Hepatocyte (in vitro differentiated cells): ENCODE data around the gene CD7. TPM values are rescaled to one million over a fixed set of nuclear protein-coding genes. Genes with fewer than 3 reads are reported as not detected.

Experiments used
- DNase-seq: peaks from one replicate; pipeline ENCODE4 v3.0.0-alpha.2; 2016; ENCODE audit warnings: low spot score
- H2AFZ ChIP-seq: fragments of 200-600 bp; sonication (generic); 2 replicates; pipeline ENCODE4 v1.6.0; 2016; ENCODE audit warnings: antibody characterized with exemption, mild to moderate bottlenecking
- H3K27ac ChIP-seq: fragments of 200-600 bp; sonication (generic); 2 replicates; pipeline ENCODE4 v1.5.1; 2016; ENCODE audit warnings: mild to moderate bottlenecking
- H3K27me3 ChIP-seq: fragments of 200-600 bp; sonication (generic); 2 replicates; pipeline ENCODE4 v1.6.1; 2016
- H3K36me3 ChIP-seq: fragments of 200-600 bp; sonication (generic); replicated peaks from 2 replicates; pipeline ENCODE4 v1.5.1; 2016; ENCODE audit warnings: low read depth; ENCODE audit not compliant: insufficient read depth
- H3K4me1 ChIP-seq: fragments of 200-600 bp; sonication (generic); 2 replicates; pipeline ENCODE4 v1.5.1; 2016; ENCODE audit warnings: mild to moderate bottlenecking, moderate library complexity; ENCODE audit not compliant: insufficient read depth
- H3K4me2 ChIP-seq: fragments of 200-600 bp; sonication (generic); 2 replicates; pipeline ENCODE4 v1.6.0; 2016
- H3K4me3 ChIP-seq: fragments of 200-600 bp; sonication (generic); 2 replicates; pipeline ENCODE4 v1.5.1; 2016; ENCODE audit warnings: mild to moderate bottlenecking
- H3K79me2 ChIP-seq: fragments of 200-600 bp; sonication (generic); 2 replicates; pipeline ENCODE4 v1.6.0; 2017; ENCODE audit warnings: mild to moderate bottlenecking
- H3K9me2 ChIP-seq: fragments of 200-600 bp; sonication (generic); replicated peaks from 2 replicates; pipeline ENCODE4 v1.6.0; 2017; ENCODE audit warnings: mild to moderate bottlenecking; ENCODE audit not compliant: insufficient read depth
- H3K9me3 ChIP-seq: fragments of 200-600 bp; sonication (generic); 2 replicates; pipeline ENCODE4 v1.5.1; 2016; ENCODE audit warnings: low read depth, mild to moderate bottlenecking
- H4K20me1 ChIP-seq: fragments of 200-600 bp; sonication (generic); 2 replicates; pipeline ENCODE4 v1.6.0; 2016; ENCODE audit warnings: mild to moderate bottlenecking; ENCODE audit not compliant: insufficient read depth, poor library complexity, severe bottlenecking
- CTCF ChIP-seq: fragments of 200-600 bp; sonication (generic); IDR thresholded peaks from 2 replicates; pipeline ENCODE4 v1.5.1; 2016; ENCODE audit warnings: antibody characterized with exemption, mild to moderate bottlenecking; ENCODE audit not compliant: poor library complexity
- EZH2 ChIP-seq: fragments of 200-600 bp; sonication (generic); IDR thresholded peaks from 2 replicates; pipeline ENCODE4 v1.6.1; 2016; ENCODE audit warnings: antibody characterized with exemption, mild to moderate bottlenecking, borderline replicate concordance
- EZH2phosphoT487 ChIP-seq: fragments of 200-600 bp; sonication (generic); IDR thresholded peaks from one replicate; pipeline ENCODE4 v1.6.1; 2018; ENCODE audit warnings: antibody characterized with exemption, mild to moderate bottlenecking, low read depth, moderate library complexity; ENCODE audit not compliant: unreplicated experiment, severe bottlenecking
- WGBS: methylation state at CpG from one replicate; pipeline ENCODE4 v1.1.6; 2016; ENCODE audit warnings: low lambda C conversion rate; ENCODE audit errors: missing lambda C conversion rate; 5-methylcytosine and 5-hydroxymethylcytosine counted together
- polyA plus RNA-seq: library from polyadenylated mRNA; unstranded; fragments of >200 nt; fragmentation: Nextera tagmentation; extraction: Ambion mirVana; gene quantifications from 2 replicates; pipeline ENCODE4 v1.2.1, GENCODE V29; 2016
- total RNA-seq: library from RNA; depleted of rRNA; stranded (reverse); fragments of >200 nt; gene quantifications from 2 replicates; pipeline ENCODE4 v1.2.3, GENCODE V29; 2014

The CD7 gene
- total and polyA plus RNA-seq, 2 experiments from 2014 or later, result 1.8 to 7.0 TPM

- no peak overlapping the region for H2AFZ ChIP-seq
- 73% methylated on average over 22 of the region's 25 CpGs for WGBS
- TF ChIP-seq EZH2phosphoT487 (no peak), CTCF (no peak), EZH2 (no peak)
- no peaks in the 10 kb centered on the region for H3K27me3 ChIP-seq
- no peaks in the 10 kb centered on the region for H3K9me3 ChIP-seq
- no peak overlapping the region for H3K27ac ChIP-seq
- H3K4me1 ChIP-seq, result peaks cover 24% of the 10 kb centered on the region
- no peak overlapping the region for H3K4me2 ChIP-seq
- no peaks in the 10 kb centered on the region for H4K20me1 ChIP-seq
- H3K9me2 ChIP-seq, result no peaks in the 10 kb centered on the region
- no peaks in the 10 kb centered on the region for H3K79me2 ChIP-seq
- DNase-seq, result no peak
- no peak overlapping the region for H3K4me3 ChIP-seq
- H3K36me3 ChIP-seq, result no peaks in the 10 kb centered on the region
Observed at GRCh38 chr17:82324566-82325285, 7.3 kb upstream of the CD7 start.

DNA sequence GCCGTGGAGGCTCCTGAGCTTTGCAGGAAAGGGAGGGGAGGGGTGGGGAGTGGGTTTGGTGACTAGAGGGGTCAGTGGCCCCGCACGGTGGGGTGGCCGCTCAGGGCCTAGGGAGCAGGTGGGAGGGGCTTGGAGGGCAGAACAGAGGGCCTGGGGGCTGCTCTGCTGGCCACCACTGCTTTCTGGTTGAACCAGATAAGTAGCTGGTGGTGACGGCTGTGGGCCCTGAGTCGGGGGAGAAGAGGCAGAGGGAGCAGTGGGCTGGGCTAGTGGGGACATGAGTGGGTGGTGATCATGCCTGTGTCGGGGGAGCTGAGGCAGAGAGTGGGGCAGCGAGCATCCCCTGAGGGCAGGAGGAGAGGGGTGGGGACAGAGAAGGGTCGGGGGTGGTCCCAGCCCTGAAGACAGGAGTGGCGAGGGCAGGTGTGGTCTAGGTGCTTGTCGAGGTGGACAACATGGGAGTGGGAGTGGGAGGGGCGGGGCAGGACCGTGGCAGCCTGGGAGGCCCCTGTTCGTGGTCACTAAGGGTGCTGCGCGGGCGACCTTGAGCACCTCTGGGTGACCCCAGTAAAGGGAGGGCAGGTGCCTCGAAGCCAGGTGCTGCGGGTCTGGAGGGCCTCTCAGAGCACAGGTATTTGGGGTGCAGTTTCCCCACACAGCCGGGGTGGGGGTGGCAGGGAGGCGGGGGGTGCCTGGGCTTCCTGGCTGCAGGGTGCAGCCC lies 6.3 kb upstream of the CD7 start:
- WGBS, result 87% methylated on average over 9 of the region's 21 CpGs

DNA sequence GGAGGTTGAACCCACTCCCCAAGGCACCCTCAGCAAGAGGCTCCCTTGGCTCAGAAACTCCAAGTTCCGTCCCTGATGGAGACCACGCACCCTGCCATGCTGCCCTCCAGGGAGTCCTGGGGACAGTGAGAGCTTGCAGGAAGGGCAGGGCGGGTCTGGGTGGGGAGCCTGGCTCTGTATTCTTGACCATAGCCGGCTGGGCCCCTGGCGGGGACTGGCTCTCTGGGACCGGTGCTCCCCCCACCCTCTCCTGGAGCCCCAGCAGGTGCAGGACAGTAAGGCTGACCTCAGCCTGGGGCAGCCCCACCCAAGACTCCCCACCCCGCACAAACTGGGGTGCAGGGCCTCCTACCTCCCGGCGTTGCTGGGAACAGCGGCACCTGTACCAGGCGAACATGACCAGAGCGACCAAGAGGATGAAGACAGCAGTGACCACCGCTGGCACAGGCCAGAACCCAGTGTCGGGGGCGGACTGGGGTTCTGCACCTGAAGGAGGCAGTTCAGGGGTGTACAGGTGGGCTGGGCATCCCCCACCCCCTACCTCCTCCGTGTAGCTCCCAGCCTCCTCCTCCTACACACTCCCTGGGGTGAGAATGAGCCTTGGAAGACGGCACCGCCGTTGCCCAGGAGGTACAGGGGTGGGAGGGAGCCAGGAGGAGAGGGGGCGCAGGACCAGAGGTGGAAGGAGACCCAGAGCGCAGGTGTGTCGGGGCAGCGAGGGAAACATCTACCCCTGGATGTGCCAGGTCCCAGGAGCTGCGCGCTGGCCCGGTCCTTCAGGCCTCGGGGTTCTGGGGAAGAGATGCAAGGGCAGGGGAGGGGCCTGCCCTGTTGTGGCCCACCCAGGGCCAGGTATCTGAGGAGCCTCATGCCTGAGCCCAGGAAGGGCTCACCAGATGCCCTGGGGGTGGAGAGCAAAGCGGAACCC lies 5.4 kb upstream of the CD7 start:
- Histone ChIP-seq H3K9me2 (no peaks in the 10 kb centered on the region), H3K4me2 (no peak overlapping the region)
- no peak for DNase-seq

More for the DNA sequence above, 6.3 kb upstream of the CD7 start:
- Histone ChIP-seq H4K20me1 (no peaks in the 10 kb centered on the region), H3K79me2 (no peaks in the 10 kb centered on the region), H3K36me3 (no peaks in the 10 kb centered on the region), H3K4me3 (no peak overlapping the region), H2AFZ (no peak overlapping the region), H3K9me3 (no peaks in the 10 kb centered on the region), H3K27me3 (no peaks in the 10 kb centered on the region), H3K4me2 (no peak overlapping the region), H3K27ac (no peak overlapping the region), H3K4me1 (peaks cover 14% of the 10 kb centered on the region), H3K9me2 (no peaks in the 10 kb centered on the region)
- no peak for DNase-seq
- TF ChIP-seq EZH2phosphoT487, result no peak
- TF ChIP-seq CTCF, result no peak
- TF ChIP-seq EZH2, result no peak

More for the DNA sequence above, 5.4 kb upstream of the CD7 start:
- Histone ChIP-seq H3K9me3 (no peaks in the 10 kb centered on the region), H3K27me3 (no peaks in the 10 kb centered on the region), H3K36me3 (no peaks in the 10 kb centered on the region), H3K27ac (no peak overlapping the region), H2AFZ (no peak overlapping the region), H3K4me1 (peaks cover 5% of the 10 kb centered on the region), H3K4me3 (no peak overlapping the region), H4K20me1 (no peaks in the 10 kb centered on the region), H3K79me2 (no peaks in the 10 kb centered on the region)
- TF ChIP-seq EZH2phosphoT487 (no peak), EZH2 (no peak), CTCF (no peak)
- WGBS, result 88% methylated on average over 21 of the region's 28 CpGs
